Peyer's patch (tissue), 4 donors: Measurements from ENCODE around the gene SPOCK2.

ENCODE experiments used
- CTCF ChIP-seq, 6 experiments: fragments of 450-650 bp in 4 of 6; fragments of 200-600 bp in 2 of 6; sonication (generic) in 1 of 6; IDR thresholded peaks; one replicate each; pipeline ENCODE4 v1.5.1; 2017 to 2019; ENCODE audit warnings: antibody characterized with exemption in 6 of 6, mild to moderate bottlenecking in 3 of 6, moderate library complexity in 1 of 6
- POLR2A ChIP-seq, 2 donors: fragments of 450-650 bp; IDR thresholded peaks; one replicate each; pipeline ENCODE4 v1.5.1; 2017; ENCODE audit warnings: antibody characterized with exemption in 2 of 2, mild to moderate bottlenecking in 2 of 2, moderate library complexity in 2 of 2

- TF ChIP-seq CTCF (IDR thresholded peaks at IDR 0.05) (no peak), POLR2A (IDR thresholded peaks at IDR 0.05) (no peak)
These were observed 9.0 kb downstream of the SPOCK2 start for GRCh38 chr10:72079356-72079755.
